Neuronal stem cell (in vitro differentiated cells): ENCODE data around the gene CABLES2.
"Not testable (repeated sequence)": the region's sequence is repeated elsewhere in the genome, so short reads cannot be mapped to it uniquely, and the experiment has no call there.

Source experiments
- DNase-seq: peaks from one replicate; pipeline ENCODE4 v3.0.0-alpha.2; 2013; ENCODE audit warnings: low spot score
- H2AFZ ChIP-seq: one replicate; pipeline ENCODE4 v1.6.1; 2013; ENCODE audit warnings: mild to moderate bottlenecking, low read length, inconsistent platforms
- H2AK5ac ChIP-seq: 2 replicates; pipeline ENCODE4 v1.6.1; 2013; ENCODE audit warnings: low read depth, mild to moderate bottlenecking, inconsistent platforms, low read length, moderate library complexity, mixed read lengths
- H2BK120ac ChIP-seq: 2 replicates; pipeline ENCODE4 v1.6.1; 2013; ENCODE audit warnings: low read depth, mild to moderate bottlenecking, inconsistent platforms, low read length, moderate library complexity, mixed read lengths
- H2BK12ac ChIP-seq: one replicate; pipeline ENCODE4 v1.6.1; 2013; ENCODE audit warnings: low read length, inconsistent platforms
- H2BK15ac ChIP-seq: 2 replicates; pipeline ENCODE4 v1.6.1; 2013; ENCODE audit warnings: mild to moderate bottlenecking, low read length, inconsistent platforms, mixed read lengths
- H2BK5ac ChIP-seq: one replicate; pipeline ENCODE4 v1.6.1; 2013; ENCODE audit warnings: inconsistent platforms, mild to moderate bottlenecking, low read length, moderate library complexity
- H3K14ac ChIP-seq: one replicate; pipeline ENCODE4 v1.6.1; 2013; ENCODE audit warnings: low read length, inconsistent platforms
- H3K18ac ChIP-seq: 2 replicates; pipeline ENCODE4 v1.6.1; 2013; ENCODE audit warnings: low read length, inconsistent platforms
- H3K23ac ChIP-seq: 2 replicates; pipeline ENCODE4 v1.6.1; 2013; ENCODE audit warnings: low read depth, mild to moderate bottlenecking, mixed read lengths, low read length, inconsistent platforms; ENCODE audit not compliant: poor library complexity
- H3K27ac ChIP-seq: replicated peaks from 3 replicates; pipeline ENCODE4 v1.5.1; 2013; ENCODE audit warnings: low read length, inconsistent platforms
- H3K27me3 ChIP-seq, 3 experiments: 2 replicates each; pipeline ENCODE4 v1.6.1; 2013; ENCODE audit warnings: low read length in 3 of 3, mild to moderate bottlenecking in 2 of 3, inconsistent platforms in 1 of 3, low read depth in 1 of 3, mixed read lengths in 1 of 3, moderate library complexity in 1 of 3; ENCODE audit not compliant: control insufficient read depth in 3 of 3, insufficient read depth in 3 of 3
- H3K36me3 ChIP-seq, 2 donors: replicated peaks in 1 of 2; 2 replicates each; pipeline ENCODE4 v1.6.1; 2013; ENCODE audit warnings: low read length in 2 of 2; ENCODE audit not compliant: control insufficient read depth in 2 of 2, insufficient read depth in 2 of 2
- H3K4ac ChIP-seq: 2 replicates; pipeline ENCODE4 v1.6.1; 2013; ENCODE audit warnings: inconsistent platforms, mild to moderate bottlenecking, low read length, moderate library complexity
- H3K4me1 ChIP-seq, 2 donors: 1 replicate in 1 of 2; 2 replicates in 1 of 2; pipeline ENCODE4 v1.6.1; 2013; ENCODE audit warnings: low read length in 2 of 2, low read depth in 1 of 2; ENCODE audit not compliant: control insufficient read depth in 2 of 2, insufficient read depth in 1 of 2
- H3K4me2 ChIP-seq: one replicate; pipeline ENCODE4 v1.6.1; 2013; ENCODE audit warnings: mild to moderate bottlenecking, low read length, inconsistent platforms; ENCODE audit not compliant: insufficient read depth, poor library complexity, severe bottlenecking
- H3K4me3 ChIP-seq, 2 donors: 2 replicates each; pipeline ENCODE4 v1.5.1; 2013; ENCODE audit warnings: low read length in 2 of 2, mild to moderate bottlenecking in 2 of 2, inconsistent platforms in 1 of 2, moderate library complexity in 1 of 2
- H3K79me1 ChIP-seq: one replicate; pipeline ENCODE4 v1.6.1; 2013; ENCODE audit warnings: low read depth, mild to moderate bottlenecking, inconsistent platforms, low read length, moderate library complexity
- H3K9ac ChIP-seq: one replicate; pipeline ENCODE4 v1.6.1; 2013; ENCODE audit warnings: mild to moderate bottlenecking, low read depth, low read length, inconsistent platforms; ENCODE audit not compliant: poor library complexity
- H3K9me3 ChIP-seq, 2 donors: replicated peaks in 1 of 2; 2 replicates each; pipeline versions ENCODE3 to v1.6.1; 2013; ENCODE audit warnings: low read length in 2 of 2, mild to moderate bottlenecking in 2 of 2, inconsistent platforms in 1 of 2, low read depth in 1 of 2, mixed read lengths in 1 of 2, moderate library complexity in 1 of 2; ENCODE audit not compliant: control insufficient read depth in 2 of 2, insufficient read depth in 1 of 2
- H4K8ac ChIP-seq: one replicate; pipeline ENCODE4 v1.6.1; 2013; ENCODE audit warnings: low read depth, mild to moderate bottlenecking, inconsistent platforms, low read length, moderate library complexity
- H4K91ac ChIP-seq: one replicate; pipeline ENCODE4 v1.6.1; 2013; ENCODE audit warnings: low read length, low read depth, mild to moderate bottlenecking, inconsistent platforms; ENCODE audit not compliant: poor library complexity
- WGBS, 2 donors: extraction: QIAGEN DNeasy Blood & Tissue Kit; methylation state at CpG; one replicate each; pipeline ENCODE4 v1.1.7; 2013; ENCODE audit warnings: missing lambda C conversion rate in 2 of 2, mixed read lengths in 1 of 2; ENCODE audit not compliant: insufficient read length in 2 of 2, insufficient replicate concordance in 1 of 2; ENCODE audit errors: extremely low coverage in 2 of 2; 5-methylcytosine and 5-hydroxymethylcytosine counted together

The CABLES2 gene

GRCh38 chr20:62427172-62428001 lies 20.3 kb upstream of the CABLES2 start, which contains the start of gene RBBP8NL:
RBBP8NL (minus strand) TSS chr20:62427539; CDS start chr20:62419647, 7,892 bp downstream.
- Histone ChIP-seq H2AFZ (no peak within 1 kb of the TSS), H3K36me3 (no peaks in the 10 kb centered on the region), H3K4me3 (no peak within 1 kb of the TSS), H3K9ac (peak within 1 kb of the TSS; percentile 67), H4K91ac (no peak within 1 kb of the TSS), H2BK15ac (peak within 1 kb of the TSS; percentile 93), H4K8ac (peak within 1 kb of the TSS; percentile 77), H3K4me2 (no peak within 1 kb of the TSS), H3K9me3 (no peaks in the 10 kb centered on the region), H3K23ac (peak within 1 kb of the TSS; percentile 95), H2BK12ac (peak within 1 kb of the TSS; percentile 98), H3K18ac (peak within 1 kb of the TSS; percentile 95), H2BK5ac (peak within 1 kb of the TSS; percentile 93), H3K79me1 (peaks cover 2% of the 10 kb centered on the region), H2AK5ac (peak within 1 kb of the TSS; percentile 99), H3K4me1 (peaks cover 0 to 13% of the 10 kb centered on the region in 2 donors), H3K27me3 (peaks cover 0 to 55% (median under 1%) of the 10 kb centered on the region in 3 experiments), H3K4ac (peak within 1 kb of the TSS; percentile 43), H3K27ac (no peak within 1 kb of the TSS), H3K14ac (peak within 1 kb of the TSS; percentile 84), H2BK120ac (no peak within 1 kb of the TSS)
- DNase-seq, result no peak
- no CpG with 5 or more reads among the region's 28 CpGs for WGBS, 2 donors

- H2BK15ac ChIP-seq, result peak overlapping the region; percentile 93
- H3K9ac ChIP-seq, result peak overlapping the region; percentile 67
- no peak overlapping the region for H4K91ac ChIP-seq
- H3K4me2 ChIP-seq, result no peak overlapping the region
- H4K8ac ChIP-seq, result peak overlapping the region; percentile 77
- H2AK5ac ChIP-seq, result peak overlapping the region; percentile 99
- H2BK120ac ChIP-seq, result no peak overlapping the region
- peak overlapping the region; percentile 95 for H3K23ac ChIP-seq
- peak overlapping the region; percentile 95 for H3K18ac ChIP-seq
- no peaks in the 10 kb centered on the region for H3K9me3 ChIP-seq
- peak overlapping the region; percentile 84 for H3K14ac ChIP-seq
- no peak for DNase-seq
- WGBS, 2 donors, result no CpG with 5 or more reads among the region's 22 CpGs
- peaks cover 0 to 13% of the 10 kb centered on the region in 2 donors for H3K4me1 ChIP-seq
- H2AFZ ChIP-seq, result no peak overlapping the region
- peaks cover 0 to 48% (median 0%) of the 10 kb centered on the region in 3 experiments for H3K27me3 ChIP-seq
- H3K79me1 ChIP-seq, result peaks cover 2% of the 10 kb centered on the region
- peak overlapping the region; percentile 43 for H3K4ac ChIP-seq
- H3K36me3 ChIP-seq, result no peaks in the 10 kb centered on the region
- no peak overlapping the region for H3K27ac ChIP-seq
- H2BK5ac ChIP-seq, result peak overlapping the region; percentile 93
- peak overlapping the region; percentile 98 for H2BK12ac ChIP-seq
- H3K4me3 ChIP-seq, result no peak overlapping the region
Measured at GRCh38 chr20:62426699-62427131, 19.6 kb upstream of the CABLES2 start.

DNA sequence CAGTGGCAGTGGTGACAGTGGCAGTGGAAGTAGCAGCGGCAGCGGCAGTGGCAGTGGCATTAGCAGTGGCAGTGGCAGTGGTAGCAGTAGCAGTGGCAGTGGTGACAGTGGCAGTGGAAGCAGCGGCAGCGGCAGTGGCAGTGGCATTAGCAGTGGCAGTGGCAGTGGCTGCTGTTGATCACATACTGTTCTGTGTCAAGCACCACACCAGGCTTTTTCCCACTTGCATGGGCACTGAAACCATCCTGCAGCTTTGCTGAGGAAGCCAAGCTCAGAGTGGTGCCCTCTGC lies 18.9 kb upstream of the CABLES2 start:
- H3K79me1 ChIP-seq, H3K4me2 ChIP-seq, H3K4ac ChIP-seq, DNase-seq, H2AFZ ChIP-seq, H3K36me3 ChIP-seq, H3K27ac ChIP-seq, H2BK120ac ChIP-seq, H3K23ac ChIP-seq, H4K91ac ChIP-seq, H3K18ac ChIP-seq, H4K8ac ChIP-seq, H2BK5ac ChIP-seq, H3K4me3 ChIP-seq, H3K9me3 ChIP-seq, H3K14ac ChIP-seq: not testable (repeated sequence)
- peaks cover 0 to 41% (median 0%) of the 10 kb centered on the region in 3 experiments for H3K27me3 ChIP-seq
- WGBS, 2 donors, result no CpG with 5 or more reads among the region's 4 CpGs
- peak overlapping the region; percentile 89 for H2BK12ac ChIP-seq
- H3K9ac ChIP-seq, result peak overlapping the region; percentile 55
- peaks cover 0 to 15% of the 10 kb centered on the region in 2 donors for H3K4me1 ChIP-seq
- peak overlapping the region; percentile 99 for H2AK5ac ChIP-seq
- H2BK15ac ChIP-seq, result peak overlapping the region; percentile 93

- Histone ChIP-seq H3K14ac (peak overlapping the region; percentile 91), H3K27me3 (peaks cover 0 to 36% (median 0%) of the 10 kb centered on the region in 3 experiments), H2BK15ac (peak overlapping the region; percentile 87), H2BK5ac (no peak overlapping the region), H3K9me3 (peaks cover 0 to 5% of the 10 kb centered on the region in 2 donors), H3K4me1 (peaks cover 0 to 15% of the 10 kb centered on the region in 2 donors), H4K8ac (no peak overlapping the region), H3K4me3 (peak overlapping the region in 1 of 2 donors; percentile 36), H2BK12ac (peak overlapping the region; percentile 89), H2AFZ (no peak overlapping the region), H3K18ac (peak overlapping the region; percentile 72), H3K23ac (no peak overlapping the region), H3K36me3 (no peaks in the 10 kb centered on the region), H2BK120ac (no peak overlapping the region), H2AK5ac (peak overlapping the region; percentile 76), H3K27ac (no peak overlapping the region), H3K4me2 (no peak overlapping the region), H3K9ac (peak overlapping the region; percentile 55), H3K79me1 (peaks cover 5% of the 10 kb centered on the region), H4K91ac (no peak overlapping the region), H3K4ac (no peak overlapping the region)
- WGBS, 2 donors, result no CpG with 5 or more reads among the region's 21 CpGs
- no peak for DNase-seq
Measured at GRCh38 chr20:62425281-62426058, 18.4 kb upstream of the CABLES2 start.
